Spinal cord (tissue), 10 donors: ENCODE measurements around the gene SDCCAG8. TPM values are rescaled to one million over a fixed set of nuclear protein-coding genes. Genes with fewer than 3 reads are reported as not detected.

Experiments
- DNase-seq, 6 donors: peaks; one replicate each; pipeline versions ENCODE4 v3.0.0 to v3.0.0-alpha.2; 2013 to 2015; ENCODE audit warnings: low spot score in 6 of 6, low read depth in 4 of 6
- H3K27ac ChIP-seq: one replicate; pipeline ENCODE4 v1.5.1; 2013; ENCODE audit warnings: low read depth, low read length, control low read depth
- H3K27me3 ChIP-seq: one replicate; pipeline ENCODE4 v1.6.1; 2013; ENCODE audit warnings: low read length; ENCODE audit not compliant: control insufficient read depth, insufficient read depth
- H3K36me3 ChIP-seq: one replicate; pipeline ENCODE4 v1.6.1; 2013; ENCODE audit warnings: low read length; ENCODE audit not compliant: control insufficient read depth, insufficient read depth
- H3K4me1 ChIP-seq: one replicate; pipeline ENCODE4 v1.6.1; 2013; ENCODE audit warnings: low read length; ENCODE audit not compliant: control insufficient read depth, insufficient read depth
- H3K4me3 ChIP-seq: one replicate; pipeline ENCODE4 v1.5.1; 2013; ENCODE audit warnings: low read depth, low read length, control low read depth
- H3K9me3 ChIP-seq: one replicate; pipeline ENCODE4 v1.6.1; 2013; ENCODE audit warnings: low read length; ENCODE audit not compliant: control insufficient read depth, insufficient read depth
- WGBS: methylation state at CpG from one replicate; pipeline ENCODE4 v1.1.5; 2013; ENCODE audit warnings: missing lambda C conversion rate; ENCODE audit not compliant: insufficient coverage; 5-methylcytosine and 5-hydroxymethylcytosine counted together
- polyA plus RNA-seq, 2 donors: library from polyadenylated mRNA; unstranded; fragments of 120-200 nt; gene quantifications; one replicate each; pipeline ENCODE4 v1.2.1, GENCODE V29; 2013; ENCODE audit not compliant: insufficient read length in 2 of 2
- total RNA-seq, 2 donors: library from RNA; depleted of rRNA in 1 of 2; stranded (reverse); fragments of 120-200 nt in 1 of 2; fragments of >200 nt in 1 of 2; gene quantifications; one replicate each; pipeline versions ENCODE4 v1.2.3 to v1.2.4, GENCODE V29; 2013 to 2014
- donor health status: healthy.

Gene SDCCAG8
- total and polyA plus RNA-seq, 4 donors = 48.3 to 73.3 (median 71.6) TPM

GRCh38 chr1:243416495-243416894 lies 160.7 kb downstream of the SDCCAG8 start:
- Histone ChIP-seq H3K27ac (no peak overlapping the region), H3K27me3 (no peaks in the 10 kb centered on the region), H3K4me1 (peaks cover 7% of the 10 kb centered on the region), H3K4me3 (no peak overlapping the region), H3K36me3 (no peaks in the 10 kb centered on the region), H3K9me3 (no peaks in the 10 kb centered on the region)
- no peak for DNase-seq

- no peak overlapping the region for H3K4me3 ChIP-seq
- WGBS = 100% methylated on average over 2 of the region's 7 CpGs
- no peak overlapping the region for H3K27ac ChIP-seq
Measured at GRCh38 chr1:243420016-243420945, 164.4 kb downstream of the SDCCAG8 start.

GRCh38 chr1:243420946-243421685 lies 165.3 kb downstream of the SDCCAG8 start:
- no peaks in the 10 kb centered on the region for H3K36me3 ChIP-seq
- peaks cover 8% of the 10 kb centered on the region for H3K4me1 ChIP-seq
- H3K27me3 ChIP-seq = no peaks in the 10 kb centered on the region
- no peaks in the 10 kb centered on the region for H3K9me3 ChIP-seq
- no peak overlapping the region for H3K27ac ChIP-seq
- peak overlapping the region; percentile 17 for H3K4me3 ChIP-seq
- 51% methylated on average over 14 of the region's 15 CpGs for WGBS
- DNase-seq = peak in 3 of 6 donors; percentile 36 to 77 (median 70)

More at GRCh38 chr1:243420016-243420945, 164.4 kb downstream of the SDCCAG8 start:
- no peaks in the 10 kb centered on the region for H3K27me3 ChIP-seq
- no peak for DNase-seq
- no peaks in the 10 kb centered on the region for H3K9me3 ChIP-seq
- no peaks in the 10 kb centered on the region for H3K36me3 ChIP-seq
- peaks cover 11% of the 10 kb centered on the region for H3K4me1 ChIP-seq

GRCh38 chr1:243421784-243422183 lies 165.9 kb downstream of the SDCCAG8 start:
- no peak overlapping the region for H3K27ac ChIP-seq
- DNase-seq = peak in 4 of 6 donors; percentile 25 to 86 (median 55)
- 20% methylated on average over 2 of the region's 6 CpGs for WGBS

GRCh38 chr1:243422362-243422761 lies 166.5 kb downstream of the SDCCAG8 start:
- Histone ChIP-seq H3K27me3 (no peaks in the 10 kb centered on the region), H3K27ac (no peak overlapping the region), H3K4me1 (peaks cover 8% of the 10 kb centered on the region), H3K9me3 (no peaks in the 10 kb centered on the region), H3K4me3 (no peak overlapping the region), H3K36me3 (peaks cover 2% of the 10 kb centered on the region)
- no peak for DNase-seq
- no CpG with 5 or more reads among the region's 2 CpGs for WGBS

More at GRCh38 chr1:243421784-243422183, 165.9 kb downstream of the SDCCAG8 start:
- Histone ChIP-seq H3K9me3 (no peaks in the 10 kb centered on the region), H3K4me1 (peaks cover 8% of the 10 kb centered on the region), H3K36me3 (no peaks in the 10 kb centered on the region), H3K27me3 (no peaks in the 10 kb centered on the region), H3K4me3 (peak overlapping the region; percentile 17)

- H3K27ac ChIP-seq = no peak overlapping the region
- peaks cover 3% of the 10 kb centered on the region for H3K4me1 ChIP-seq
- peaks cover 7% of the 10 kb centered on the region for H3K36me3 ChIP-seq
- no peak for DNase-seq
- no peaks in the 10 kb centered on the region for H3K9me3 ChIP-seq
- H3K4me3 ChIP-seq = no peak overlapping the region
- WGBS = no CpG with 5 or more reads among the region's 3 CpGs
- H3K27me3 ChIP-seq = no peaks in the 10 kb centered on the region
Measured at GRCh38 chr1:243428084-243428483, 172.2 kb downstream of the SDCCAG8 start.

- Histone ChIP-seq H3K36me3 (peaks cover 7% of the 10 kb centered on the region), H3K27ac (no peak overlapping the region), H3K4me1 (peaks cover 6% of the 10 kb centered on the region), H3K27me3 (no peaks in the 10 kb centered on the region), H3K9me3 (no peaks in the 10 kb centered on the region), H3K4me3 (no peak overlapping the region)
- peak in 1 of 6 donors; percentile 59 for DNase-seq
- 100% methylated on average over 2 of the region's 9 CpGs for WGBS
Measured at GRCh38 chr1:243428617-243429342, 172.9 kb downstream of the SDCCAG8 start.

GRCh38 chr1:243431591-243431990 lies 175.8 kb downstream of the SDCCAG8 start:
- WGBS = no CpG with 5 or more reads among the region's 5 CpGs
- Histone ChIP-seq H3K27ac (no peak overlapping the region), H3K36me3 (peaks cover 7% of the 10 kb centered on the region), H3K4me3 (no peak overlapping the region), H3K9me3 (no peaks in the 10 kb centered on the region), H3K27me3 (no peaks in the 10 kb centered on the region), H3K4me1 (peaks cover 6% of the 10 kb centered on the region)
- DNase-seq = no peak

GRCh38 chr1:243432136-243432535 lies 176.3 kb downstream of the SDCCAG8 start:
- no peak for DNase-seq
- Histone ChIP-seq H3K36me3 (peaks cover 7% of the 10 kb centered on the region), H3K9me3 (no peaks in the 10 kb centered on the region), H3K4me1 (peaks cover 6% of the 10 kb centered on the region), H3K4me3 (no peak overlapping the region), H3K27ac (no peak overlapping the region), H3K27me3 (no peaks in the 10 kb centered on the region)
- WGBS = 33% methylated on average over 1 of the region's 3 CpGs
